GM21737 (cell line): Measurements from ENCODE around the gene ART4.

ENCODE experiments used
- ATAC-seq: cut with Tn5 transposase; IDR thresholded peaks from one replicate; pipeline ENCODE4 v1.9.1; 2021; ENCODE audit warnings: mild to moderate bottlenecking, moderate library complexity; ENCODE audit not compliant: unreplicated experiment

The ART4 gene

GRCh38 chr12:14843425-14843887, at the start of gene ART4:
Gene ART4, minus strand, starts transcription at chr12:14843526. Its CDS starts 413 bp downstream, at chr12:14843113.
- ATAC-seq = no peak

GRCh38 chr12:14892726-14893505, 49.6 kb upstream of the ART4 start:
- ATAC-seq = no peak

DNA sequence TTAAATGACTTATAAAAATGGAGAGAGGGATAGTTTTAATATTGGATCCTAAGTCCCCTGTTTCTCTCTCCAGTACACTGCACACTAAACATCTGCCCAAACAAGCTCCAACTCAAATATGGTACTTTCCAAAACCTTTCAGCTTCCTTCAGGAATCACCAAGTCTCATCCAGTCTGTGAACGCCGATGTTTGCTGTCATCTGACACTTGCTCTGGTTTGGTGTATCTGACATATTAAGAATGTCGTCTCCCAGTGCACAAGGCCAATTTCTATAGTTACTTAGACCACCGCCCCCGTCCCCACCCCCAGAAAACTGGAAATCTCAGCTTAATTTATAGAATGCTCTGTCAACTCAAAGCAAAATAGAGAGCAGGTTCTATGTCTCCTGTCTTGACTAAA, 47.4 kb upstream of the ART4 start:
- no peak for ATAC-seq

GRCh38 chr12:14886271-14886670, 42.9 kb upstream of the ART4 start:
- no peak for ATAC-seq

DNA sequence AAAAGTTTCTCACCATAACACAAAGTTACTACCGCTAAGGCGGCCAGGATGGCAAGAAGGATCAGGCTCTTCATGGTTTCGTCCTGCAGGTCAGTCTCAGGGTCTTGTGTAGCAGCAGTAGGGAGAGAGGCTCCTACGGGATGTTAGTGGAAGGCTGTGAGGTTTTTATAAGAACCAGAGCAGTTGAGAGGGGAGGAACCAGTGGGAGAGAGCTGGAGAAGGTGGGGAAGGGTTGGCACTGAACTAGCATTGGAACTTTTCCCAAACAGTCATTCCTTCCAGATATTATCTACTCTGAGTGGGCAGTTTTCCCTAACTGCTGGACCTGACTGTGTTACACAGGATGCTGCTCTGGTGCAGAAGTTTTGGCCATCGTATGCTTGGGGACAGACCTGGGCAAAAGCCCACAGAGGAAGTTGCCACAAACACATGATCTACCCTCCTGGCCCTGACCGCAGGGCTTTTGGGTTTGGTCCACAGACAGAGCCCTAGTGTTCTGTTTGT, 42.4 kb upstream of the ART4 start, which contains the start of gene MGP:
MGP (minus strand) TSS at position 137 of the 504 bp plus-strand sequence; CDS start at position 74, 63 bp downstream.
- no peak for ATAC-seq

GRCh38 chr12:14884458-14884878, 41.1 kb upstream of the ART4 start:
- peak; percentile 97 for ATAC-seq

- ATAC-seq = no peak
These were observed 40.4 kb upstream of the ART4 start for GRCh38 chr12:14883686-14884085.

- no peak for ATAC-seq
These were observed 37.6 kb upstream of the ART4 start for GRCh38 chr12:14880890-14881453.

- no peak for ATAC-seq
These were observed 36.1 kb upstream of the ART4 start for GRCh38 chr12:14879222-14879933.

DNA sequence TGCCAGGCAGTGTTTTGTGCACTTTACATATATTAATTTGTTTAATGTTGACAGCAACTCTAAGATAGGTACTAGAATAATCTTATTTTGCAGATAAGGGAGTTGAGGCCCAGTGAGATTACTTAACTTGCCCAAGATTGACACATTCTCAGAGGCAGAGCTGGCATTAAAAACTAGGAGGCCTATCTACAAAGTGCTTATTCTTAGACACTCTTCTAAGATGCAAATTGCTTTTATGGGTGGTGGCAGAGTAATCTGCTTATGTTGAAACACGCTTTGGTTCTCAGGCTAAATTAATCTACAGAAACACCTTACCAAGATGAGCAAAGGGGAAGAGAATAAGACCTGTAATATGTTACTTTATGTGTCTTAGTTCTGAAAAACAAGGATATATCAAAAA, 35.2 kb upstream of the ART4 start:
- no peak for ATAC-seq

GRCh38 chr12:14876833-14877232, 33.5 kb upstream of the ART4 start:
- ATAC-seq = no peak

DNA sequence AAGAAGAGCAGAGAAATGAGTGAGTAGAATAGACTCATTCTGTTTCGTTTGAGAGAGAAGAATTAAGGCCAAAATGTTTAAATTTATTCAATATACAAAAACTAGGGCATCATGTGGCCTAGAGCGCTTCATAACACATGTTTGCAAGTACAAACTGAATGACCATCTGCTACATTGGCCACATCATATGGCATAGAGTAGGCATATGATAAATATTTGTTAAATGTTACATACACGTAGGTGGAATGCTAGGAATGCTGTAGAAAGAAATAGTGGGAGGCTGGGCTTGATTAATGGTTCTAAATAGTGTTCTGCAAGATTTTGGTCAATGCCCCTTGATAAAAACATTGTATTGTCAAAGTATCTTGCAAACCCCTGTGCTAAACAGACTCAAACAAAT, 31.6 kb upstream of the ART4 start:
- ATAC-seq = no peak

GRCh38 chr12:14873440-14874185, 30.3 kb upstream of the ART4 start:
- ATAC-seq = no peak

DNA sequence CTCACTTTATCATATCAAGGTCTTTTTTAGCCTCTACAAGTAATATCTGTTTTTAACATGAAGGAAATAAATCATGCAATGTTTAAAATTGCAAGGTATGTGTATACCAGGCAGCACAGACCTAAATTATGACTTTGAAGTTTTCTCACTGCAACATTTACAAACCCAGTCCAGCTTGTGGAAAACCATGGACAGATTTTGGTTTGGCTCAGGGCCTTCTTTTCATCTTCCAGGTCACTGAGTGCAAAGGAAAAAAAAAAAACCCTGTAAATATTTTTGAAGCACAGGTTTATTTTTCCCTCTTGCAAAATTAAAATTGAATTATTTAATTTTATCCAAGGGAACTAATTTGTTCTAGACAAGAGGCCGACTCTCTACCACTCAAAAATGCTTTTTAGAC, 28.6 kb upstream of the ART4 start:
- ATAC-seq = no peak

GRCh38 chr12:14871247-14871646, 27.9 kb upstream of the ART4 start:
- ATAC-seq = no peak

GRCh38 chr12:14868916-14869506, 25.7 kb upstream of the ART4 start:
- no peak for ATAC-seq

GRCh38 chr12:14860490-14860889, 17.2 kb upstream of the ART4 start:
- ATAC-seq = no peak

DNA sequence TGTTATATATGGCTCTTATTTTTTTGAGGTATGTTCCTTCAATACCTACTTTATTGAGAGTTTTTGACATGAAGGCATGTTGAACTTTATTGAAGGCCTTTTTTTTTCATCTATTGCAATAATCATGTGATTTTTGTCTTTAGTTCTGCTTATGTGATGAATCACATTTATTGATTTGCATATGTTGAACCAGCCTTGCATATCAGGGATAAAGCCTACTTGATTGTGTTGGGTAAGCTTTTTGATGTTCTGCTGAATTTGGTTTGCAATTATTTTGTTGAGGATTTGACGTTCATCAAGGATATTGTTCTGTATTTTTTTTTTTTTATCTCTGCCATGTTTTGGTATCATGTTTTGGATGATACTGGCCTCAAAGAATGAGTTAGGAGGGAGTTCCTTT, 15.2 kb upstream of the ART4 start:
- no peak for ATAC-seq

DNA sequence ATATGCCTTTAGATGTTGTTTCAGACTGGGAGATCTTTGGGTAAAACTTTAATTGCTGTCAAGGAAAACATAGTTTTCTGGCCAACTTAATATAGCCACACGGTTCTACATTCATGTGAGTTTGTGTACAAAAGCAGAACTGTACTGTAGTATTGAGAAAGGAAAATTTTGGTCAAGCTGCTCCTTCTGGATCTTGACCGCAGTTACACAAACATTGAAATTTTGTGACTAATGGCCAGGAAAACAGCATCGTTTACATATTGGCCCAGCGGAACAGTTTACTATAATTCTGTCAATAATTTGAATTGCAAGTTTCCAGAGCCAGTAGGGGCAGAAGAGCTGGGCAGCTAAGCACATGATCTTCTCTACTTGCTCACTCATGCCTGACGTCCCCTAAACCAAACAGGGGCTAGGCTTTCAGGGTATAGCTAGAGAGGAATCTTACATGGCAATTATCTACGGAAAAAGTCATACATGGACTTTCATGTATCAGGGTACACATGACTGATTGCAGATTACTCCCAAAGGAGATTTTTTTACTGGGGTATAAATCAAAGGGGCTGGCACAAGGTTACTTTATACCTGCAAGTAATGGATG, 11.4 kb upstream of the ART4 start:
- no peak for ATAC-seq

- ATAC-seq = no peak
These were observed 10.6 kb upstream of the ART4 start for GRCh38 chr12:14853961-14854360.
